GM21447 (cell line): ENCODE data around the gene FAM168A.

Experiments used
- ATAC-seq: cut with Tn5 transposase; IDR thresholded peaks from one replicate; pipeline ENCODE4 v1.9.1; 2021; ENCODE audit not compliant: unreplicated experiment

FAM168A gene

GRCh38 chr11:73521621-73522020 lies 76.3 kb downstream of the FAM168A start:
- no peak for ATAC-seq

- ATAC-seq = no peak
Measured at GRCh38 chr11:73520353-73521061, 77.4 kb downstream of the FAM168A start.

- ATAC-seq = no peak
Measured at GRCh38 chr11:73519266-73519665, 78.6 kb downstream of the FAM168A start.

- ATAC-seq = no peak
Measured at GRCh38 chr11:73518195-73518594, 79.7 kb downstream of the FAM168A start.

- ATAC-seq = no peak
Measured at GRCh38 chr11:73516080-73516479, 81.8 kb downstream of the FAM168A start.

- ATAC-seq = no peak
Measured at GRCh38 chr11:73513707-73514106, 84.2 kb downstream of the FAM168A start.

- ATAC-seq = no peak
Measured at GRCh38 chr11:73510877-73511276, 87.0 kb downstream of the FAM168A start.

GRCh38 chr11:73510106-73510505 lies 87.8 kb downstream of the FAM168A start:
- ATAC-seq = no peak

GRCh38 chr11:73509188-73509587 lies 88.7 kb downstream of the FAM168A start:
- no peak for ATAC-seq

GRCh38 chr11:73508243-73509176 lies 89.4 kb downstream of the FAM168A start:
- ATAC-seq = no peak

GRCh38 chr11:73507086-73507485 lies 90.8 kb downstream of the FAM168A start:
- ATAC-seq = no peak

- no peak for ATAC-seq
Measured at GRCh38 chr11:73506038-73506437, 91.9 kb downstream of the FAM168A start.

GRCh38 chr11:73498343-73498742 lies 99.6 kb downstream of the FAM168A start:
- ATAC-seq = no peak

GRCh38 chr11:73496134-73496533 lies 101.8 kb downstream of the FAM168A start:
- ATAC-seq = no peak

- no peak for ATAC-seq
Measured at GRCh38 chr11:73495731-73496130, 102.2 kb downstream of the FAM168A start.

- ATAC-seq = no peak
Measured at GRCh38 chr11:73493956-73494598, 103.8 kb downstream of the FAM168A start.

- ATAC-seq = no peak
Measured at GRCh38 chr11:73481626-73482025, 116.3 kb downstream of the FAM168A start.

GRCh38 chr11:73480677-73481076 lies 117.2 kb downstream of the FAM168A start:
- ATAC-seq = no peak

GRCh38 chr11:73478737-73479347 lies 119.1 kb downstream of the FAM168A start:
- ATAC-seq = no peak

GRCh38 chr11:73477518-73477917 lies 120.4 kb downstream of the FAM168A start:
- no peak for ATAC-seq

GRCh38 chr11:73475549-73476095 lies 122.3 kb downstream of the FAM168A start:
- ATAC-seq = no peak
